ENCODE data around the gene NFIB. TPM values are rescaled to one million over a fixed set of nuclear protein-coding genes. Genes with fewer than 3 reads are reported as not detected.

Gene NFIB
- total and polyA plus RNA-seq, 2 of the 4 experiments (the other 2 are of a cell fraction): 1.4 to 2.0 TPM

- Histone ChIP-seq H2BK5ac (ENCODE audit: low read depth, low read length, poor library complexity, severe bottlenecking) (no peak overlapping the region), H3K9me1 (ENCODE audit: insufficient read depth, low read length) (no peaks in the 10 kb centered on the region), H3K23ac (ENCODE audit: low read depth, low read length) (no peak overlapping the region), H4K8ac (ENCODE audit: low read depth in 2 of 2, low read length in 2 of 2) (no peak overlapping the region), H2BK15ac (ENCODE audit: low read depth, low read length) (no peak overlapping the region), H3K9me3 (ENCODE audit: control insufficient read depth, insufficient read depth, low read length) (no peaks in the 10 kb centered on the region), H3K4me2 (ENCODE audit: low read depth, low read length) (no peak overlapping the region), H3K79me1 (ENCODE audit: low read depth in 1 of 2, low read length in 2 of 2) (no peaks in the 10 kb centered on the region), H4K5ac (ENCODE audit: low read depth, low read length) (no peak overlapping the region), H3K18ac (ENCODE audit: low read depth, low read length) (no peak overlapping the region), H2BK120ac (ENCODE audit: low read depth, low read length) (no peak overlapping the region), H3K4me1 (ENCODE audit: control insufficient read depth, insufficient read depth, low read length) (no peaks in the 10 kb centered on the region), H4K91ac (ENCODE audit: insufficient read depth, low read depth, low read length) (no peak overlapping the region), H3K4me3 (ENCODE audit: insufficient read depth, low read depth, low read length) (no peak overlapping the region), H3K27me3 (ENCODE audit: control insufficient read depth, insufficient read depth, low read length) (no peaks in the 10 kb centered on the region; the same call in 1 of the 2 replicates), H3K56ac (ENCODE audit: extremely low read depth, insufficient read depth, low read length) (no peak overlapping the region), H2AK5ac (ENCODE audit: low read depth, low read length) (no peak overlapping the region), H2AFZ (replicated peaks; ENCODE audit: low read length, poor library complexity) (no peak overlapping the region), H2BK20ac (ENCODE audit: low read depth, low read length) (no peak overlapping the region), H3K14ac (replicated peaks; ENCODE audit: low read depth, low read length) (no peak overlapping the region), H4K20me1 (ENCODE audit: insufficient read depth, low read length) (no peaks in the 10 kb centered on the region), H3K9ac (ENCODE audit: low read depth, low read length) (no peak overlapping the region), H3K36me3 (ENCODE audit: control insufficient read depth, insufficient read depth, low read length) (no peaks in the 10 kb centered on the region), H3K4ac (ENCODE audit: low read depth, low read length) (no peak overlapping the region), H3K27ac (ENCODE audit: insufficient read depth, low read length) (no peak overlapping the region), H2AK9ac (replicated peaks; ENCODE audit: low read depth, low read length, poor library complexity) (no peak overlapping the region)
- WGBS, 2 experiments (ENCODE audit: extremely low coverage in 2 of 2, insufficient read length in 1 of 2): no CpG with 5 or more reads among the region's 4 CpGs
- intact Hi-C loops (cut with micrococcal nuclease) (no loop called here), dilution Hi-C loops (cut with HindIII; ENCODE audit: low sequenced_read_pairs, unreplicated experiment) (no loop called here), in situ Hi-C loops (cut with MboI; ENCODE audit: low sequenced_read_pairs) (no loop called here)
- TF ChIP-seq MXI1 (IDR thresholded peaks at IDR 0.05; ENCODE audit: borderline replicate concordance, low read depth, low read length) (no peak), FOS (IDR thresholded peaks at IDR 0.05; ENCODE audit: low read depth, low read length) (no peak), CTCF (conservative IDR thresholded peaks at IDR 0.05; ENCODE audit: low read depth, low read length) (no peak), CHD1 (IDR thresholded peaks at IDR 0.05; ENCODE audit: low read depth, low read length) (no peak), USF2 (IDR thresholded peaks at IDR 0.05; ENCODE audit: low read depth, low read length) (no peak)
- ATAC-seq (ENCODE audit: low read depth): no peak
- DNase-seq: no peak
- CTCF ChIA-PET: no interaction called here
- BruUV-seq (replicated peaks): no TSS peak
- POLR2A ChIA-PET (ENCODE audit: unreplicated experiment): no interaction called here
Observed at GRCh38 chr9:14089051-14089803, 224.7 kb downstream of the NFIB start.
